Measurements from ENCODE around the gene SCP2D1.

GRCh38 chr20:18790787-18791186 is 22.8 kb upstream of the SCP2D1 start:
- TF ChIP-seq CTCF (IDR thresholded peaks at IDR 0.05) = no peak
- TF ChIP-seq EP300 (IDR thresholded peaks at IDR 0.05; ENCODE audit: borderline replicate concordance in 1 of 2, low read depth in 1 of 2, low read length in 1 of 2) = no peak
- TF ChIP-seq REST (IDR thresholded peaks at IDR 0.05; ENCODE audit: low read depth, low read length) = no peak
